Stimulated activated naive CD8-positive, alpha-beta T cell treated with anti-CD3 and anti-CD28 coated beads, Interleukin-15, amount 100 ng/mL, for 72 hours (primary cell): Measurements from ENCODE around the gene SNU13.
"Not testable (repeated sequence)": the region's sequence is repeated elsewhere in the genome, so short reads cannot be mapped to it uniquely, and the experiment has no call there.

ENCODE experiments used
- ATAC-seq: fragments of 150-1000 bp; cut with Tn5 transposase; 2 replicates; pipeline ENCODE4 v1.10.0; 2021; ENCODE audit warnings: mild to moderate bottlenecking, moderate library complexity
- DNase-seq, 2 donors: peaks; one replicate each; pipeline ENCODE4 v3.0.0; 2021 to 2022
- H3K27ac Mint-ChIP-seq, 2 donors: one replicate each; pipeline ENCODE4 v1.8.0; 2022; ENCODE audit warnings: mild to moderate bottlenecking in 2 of 2, mixed read lengths in 2 of 2, moderate library complexity in 2 of 2
- H3K27me3 Mint-ChIP-seq: one replicate; pipeline ENCODE4 v1.8.0; 2022; ENCODE audit warnings: mixed read lengths
- H3K4me1 Mint-ChIP-seq: one replicate; pipeline ENCODE4 v1.8.0; 2022; ENCODE audit warnings: mild to moderate bottlenecking, mixed read lengths
- H3K4me3 Mint-ChIP-seq, 2 donors: one replicate each; pipeline ENCODE4 v1.8.0; 2022; ENCODE audit warnings: mild to moderate bottlenecking in 2 of 2, mixed read lengths in 2 of 2, moderate library complexity in 1 of 2
- H3K9me3 Mint-ChIP-seq, 2 donors: one replicate each; pipeline ENCODE4 v1.8.0; 2022; ENCODE audit warnings: mixed read lengths in 2 of 2

The SNU13 gene

DNA sequence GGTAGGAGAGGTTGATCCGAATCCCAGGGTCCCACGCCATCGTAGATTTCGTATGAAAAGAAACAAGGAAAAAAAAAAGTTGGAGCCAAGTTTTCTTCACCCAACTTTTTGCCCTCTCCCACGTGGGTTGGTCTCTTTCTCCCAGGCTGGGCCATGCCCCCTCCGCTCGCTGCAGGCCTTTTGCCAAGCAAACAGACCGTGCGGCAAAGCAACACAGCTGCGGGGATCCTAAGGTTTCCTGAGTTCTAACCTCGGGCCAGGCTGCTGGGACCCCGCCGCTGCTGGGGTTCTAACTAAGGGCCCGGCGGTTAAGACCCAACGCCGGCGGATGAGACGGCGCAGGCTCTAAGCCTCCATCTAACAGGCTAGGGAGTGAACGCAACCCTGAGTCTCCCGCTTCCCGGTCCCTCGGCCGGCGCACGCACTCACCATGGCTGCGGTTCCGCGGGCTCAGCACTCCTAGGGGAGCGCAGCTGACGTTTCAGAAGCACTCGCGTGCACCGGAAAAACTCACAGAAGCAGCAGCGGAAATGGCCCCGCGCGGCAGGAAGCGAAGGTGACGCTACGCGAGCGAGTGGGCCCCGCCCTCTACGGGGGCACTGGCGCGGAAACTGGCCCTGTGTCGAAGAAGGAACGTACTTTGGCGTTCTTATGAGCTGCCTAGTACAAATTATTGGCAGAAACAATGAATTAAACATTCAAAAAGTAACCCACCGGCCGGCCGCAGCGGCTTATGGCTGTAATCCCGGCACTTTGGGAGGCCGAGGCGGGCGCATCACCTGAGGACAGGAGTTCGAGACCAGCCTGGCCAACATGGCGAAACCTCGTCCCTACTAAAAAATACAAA is at the start of gene SNU13:
Gene SNU13 (minus strand): TSS at position 503 of the 847 bp plus-strand sequence. CDS start 71 bp downstream, at position 432.
- peak within 1 kb of the TSS; percentile 94 to 98 for H3K4me3 Mint-ChIP-seq
- ATAC-seq, result peak; percentile 96
- H3K4me1 Mint-ChIP-seq, result peaks cover 43% of the 10 kb centered on the region
- H3K27me3 Mint-ChIP-seq, result no peaks in the 10 kb centered on the region
- H3K9me3 Mint-ChIP-seq, result no peaks in the 10 kb centered on the region
- peak within 1 kb of the TSS; percentile 99 to 100 for H3K27ac Mint-ChIP-seq
- DNase-seq, result peak; percentile 84 to 90

DNA sequence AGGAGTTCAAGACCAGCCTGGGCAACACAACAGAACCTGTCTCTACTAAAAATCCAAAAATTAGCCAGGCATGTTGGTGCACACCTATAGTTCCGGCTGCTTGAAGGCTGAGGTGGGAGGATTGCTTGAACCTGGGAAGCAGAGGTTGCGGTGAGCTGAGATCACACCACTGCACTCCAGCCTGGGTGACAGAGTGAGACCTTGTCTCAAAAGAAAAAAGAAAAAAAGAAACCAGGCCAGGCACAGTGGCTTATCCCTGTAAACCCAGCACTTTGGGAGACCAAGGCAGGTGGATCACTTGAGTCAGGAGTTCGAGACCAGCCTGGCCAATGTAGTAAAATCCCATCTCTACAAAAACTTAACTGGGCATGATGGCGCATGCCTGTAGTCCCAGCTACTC is 44.6 kb upstream of the SNU13 start:
- not testable (repeated sequence) for H3K9me3 Mint-ChIP-seq, H3K27me3 Mint-ChIP-seq, H3K4me1 Mint-ChIP-seq, H3K27ac Mint-ChIP-seq, ATAC-seq, H3K4me3 Mint-ChIP-seq, DNase-seq

DNA sequence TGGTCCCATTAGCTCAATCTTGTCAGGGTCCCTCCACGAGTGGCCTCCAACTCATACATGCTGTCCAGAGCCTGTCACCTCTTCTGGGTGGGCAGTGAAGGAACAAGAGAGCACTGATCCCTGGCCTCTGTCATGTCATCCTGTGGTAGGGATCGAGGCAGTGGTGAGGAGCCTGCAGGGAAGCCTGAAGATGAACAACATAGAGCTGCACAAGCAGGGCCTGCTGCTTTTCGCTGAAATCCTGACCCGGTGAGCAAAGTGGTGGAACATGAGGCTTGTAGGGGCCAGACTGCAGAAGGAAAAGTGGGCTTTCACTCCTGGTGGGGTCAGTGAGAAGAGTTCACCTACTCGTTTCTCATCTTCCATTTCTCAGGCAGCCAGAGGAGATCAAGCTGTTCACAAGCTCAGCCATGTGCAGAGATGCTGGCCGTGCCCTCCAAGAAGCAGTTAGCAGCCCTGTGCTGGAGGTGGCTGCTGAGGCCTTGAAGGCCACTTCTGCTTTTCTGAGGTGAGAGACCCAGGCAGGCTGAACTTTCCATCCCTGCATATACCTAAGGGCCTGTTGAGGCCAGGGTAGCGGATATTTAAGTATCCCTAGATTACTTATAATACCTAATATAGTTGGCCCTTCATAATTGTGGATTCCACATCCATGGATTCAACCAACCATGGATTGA is 43.6 kb upstream of the SNU13 start:
- Mint-ChIP-seq H3K9me3 (no peaks in the 10 kb centered on the region), H3K27me3 (no peaks in the 10 kb centered on the region), H3K27ac (no peak overlapping the region), H3K4me3 (no peak overlapping the region), H3K4me1 (no peaks in the 10 kb centered on the region)
- DNase-seq (no peak), ATAC-seq (no peak)

GRCh38 chr22:41731609-41732008 is 42.9 kb upstream of the SNU13 start:
- DNase-seq, result no peak
- no peak for ATAC-seq
- Mint-ChIP-seq H3K4me3 (no peak overlapping the region), H3K27me3 (no peaks in the 10 kb centered on the region), H3K4me1 (no peaks in the 10 kb centered on the region), H3K9me3 (no peaks in the 10 kb centered on the region), H3K27ac (no peak overlapping the region)

- H3K27ac Mint-ChIP-seq, result peak overlapping the region in 1 of 2 donors; percentile 4
- H3K9me3 Mint-ChIP-seq, result no peaks in the 10 kb centered on the region
- no peak overlapping the region for H3K4me3 Mint-ChIP-seq
- H3K27me3 Mint-ChIP-seq, result no peaks in the 10 kb centered on the region
- no peaks in the 10 kb centered on the region for H3K4me1 Mint-ChIP-seq
- DNase-seq (no peak), ATAC-seq (no peak)
These were observed 36.9 kb upstream of the SNU13 start for GRCh38 chr22:41725510-41726110.

- ATAC-seq (no peak), DNase-seq (no peak)
- Mint-ChIP-seq H3K4me1 (no peaks in the 10 kb centered on the region), H3K9me3 (no peaks in the 10 kb centered on the region), H3K27ac (no peak overlapping the region), H3K4me3 (no peak overlapping the region), H3K27me3 (no peaks in the 10 kb centered on the region)
These were observed 33.8 kb upstream of the SNU13 start for GRCh38 chr22:41722496-41722895.

DNA sequence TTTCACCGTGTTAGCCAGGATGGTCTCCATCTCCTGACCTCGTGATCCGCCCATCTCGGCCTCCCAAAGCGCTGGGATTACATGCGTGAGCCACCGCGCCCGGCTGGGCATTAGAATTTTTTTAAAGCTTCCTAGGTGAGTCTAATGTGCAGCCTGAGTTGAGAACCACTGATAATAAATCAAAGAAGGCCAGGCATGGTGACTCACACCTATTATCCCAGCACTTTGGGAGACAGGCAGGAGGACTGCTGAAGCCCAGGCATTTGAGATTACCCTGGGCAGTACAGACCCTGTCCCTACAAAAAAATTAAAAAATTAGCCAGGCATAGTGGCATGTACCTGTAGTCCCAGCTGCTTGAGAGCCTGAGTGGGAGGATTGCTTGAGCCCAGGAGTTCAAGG is 24.3 kb upstream of the SNU13 start:
- DNase-seq (no peak), ATAC-seq (no peak)
- Mint-ChIP-seq H3K9me3 (no peaks in the 10 kb centered on the region), H3K4me1 (no peaks in the 10 kb centered on the region), H3K4me3 (no peak overlapping the region), H3K27me3 (no peaks in the 10 kb centered on the region), H3K27ac (no peak overlapping the region)

- Mint-ChIP-seq H3K27ac (no peak overlapping the region), H3K4me1 (no peaks in the 10 kb centered on the region), H3K27me3 (no peaks in the 10 kb centered on the region), H3K9me3 (no peaks in the 10 kb centered on the region), H3K4me3 (no peak overlapping the region)
- DNase-seq, result no peak
- ATAC-seq, result no peak
These were observed 20.7 kb upstream of the SNU13 start for GRCh38 chr22:41709341-41709740.

DNA sequence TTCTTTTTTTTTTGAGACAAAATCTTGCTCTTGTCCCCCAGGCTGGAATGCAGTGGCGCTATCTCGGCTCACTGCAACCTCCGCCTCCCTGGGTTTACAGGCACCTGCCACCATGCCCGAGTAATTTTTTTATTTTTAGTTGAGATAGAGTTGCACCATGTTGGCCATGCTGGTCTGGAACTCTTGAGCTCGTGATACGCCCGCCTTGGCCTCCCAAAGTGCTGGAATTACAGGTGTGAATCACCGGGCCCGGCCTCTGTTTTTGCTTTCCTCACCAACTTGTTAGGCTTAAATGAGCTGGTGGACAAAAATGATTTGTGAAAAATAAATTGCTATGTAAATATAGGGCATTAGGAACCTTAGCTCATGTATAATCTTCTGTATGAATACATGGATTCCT is 14.1 kb upstream of the SNU13 start:
- H3K4me1 Mint-ChIP-seq, result peaks cover 6% of the 10 kb centered on the region
- no peak overlapping the region for H3K27ac Mint-ChIP-seq
- no peaks in the 10 kb centered on the region for H3K9me3 Mint-ChIP-seq
- no peak for DNase-seq
- no peaks in the 10 kb centered on the region for H3K27me3 Mint-ChIP-seq
- no peak overlapping the region for H3K4me3 Mint-ChIP-seq
- ATAC-seq, result no peak

DNA sequence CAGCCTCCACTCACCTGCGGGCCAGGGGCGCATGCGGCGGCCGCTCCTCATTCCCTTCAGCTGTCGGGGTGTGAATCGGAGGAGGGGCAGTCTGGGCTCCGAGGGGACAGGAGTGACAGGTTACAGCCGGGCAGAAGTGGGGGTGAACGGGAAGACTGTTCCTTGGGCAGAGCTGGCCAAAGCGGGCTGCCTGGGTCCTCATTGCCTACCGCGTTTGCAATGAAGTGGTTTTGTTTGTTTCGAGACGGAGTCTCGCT is 11.4 kb upstream of the SNU13 start:
- Mint-ChIP-seq H3K4me1 (peaks cover 14% of the 10 kb centered on the region), H3K27ac (no peak overlapping the region), H3K27me3 (no peaks in the 10 kb centered on the region), H3K4me3 (peak overlapping the region in 1 of 2 donors; percentile 29), H3K9me3 (no peaks in the 10 kb centered on the region)
- ATAC-seq (no peak), DNase-seq (no peak)

DNA sequence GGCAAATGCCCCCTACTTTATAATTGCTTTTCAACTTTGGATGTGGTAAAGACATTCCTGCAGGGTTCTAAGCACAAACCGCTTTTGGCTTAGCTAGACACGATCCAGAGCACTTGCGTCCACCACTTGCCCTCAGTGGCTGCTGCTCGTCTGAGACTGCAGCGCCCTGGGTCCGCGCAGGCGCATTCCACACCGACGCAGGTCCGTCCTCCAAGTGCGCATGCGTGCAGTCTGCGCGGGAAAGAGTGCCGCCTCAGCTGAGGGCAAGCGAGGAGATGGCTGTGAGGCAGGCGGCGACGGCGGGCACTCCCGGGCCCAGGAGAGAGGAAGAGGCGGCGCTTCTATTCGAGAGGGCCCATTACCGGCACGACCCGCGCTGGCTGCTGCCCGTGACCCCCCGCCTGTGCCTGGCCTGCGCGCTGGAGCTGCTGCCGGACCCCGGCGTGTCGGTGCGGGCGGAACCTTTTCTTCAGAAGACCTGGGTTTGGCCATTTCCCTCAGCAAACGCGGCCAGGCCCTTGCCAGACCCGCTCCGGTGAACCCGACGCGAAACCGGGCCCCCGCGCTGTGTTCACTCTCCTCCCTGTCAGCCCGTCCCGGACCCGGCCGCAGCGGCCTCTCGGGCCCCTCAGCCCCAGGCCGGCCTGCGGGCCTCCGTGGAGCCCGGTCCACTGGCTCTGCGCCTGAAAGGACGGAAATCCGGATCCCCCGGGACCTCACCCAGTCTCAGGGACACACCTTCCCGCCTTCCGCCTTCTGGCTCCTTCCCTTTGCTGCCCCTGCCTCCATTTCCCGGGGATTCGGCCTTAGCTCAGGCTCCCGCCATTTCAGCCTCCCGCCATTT is 10.8 kb upstream of the SNU13 start, which contains the start of gene MEI1:
Gene MEI1 (plus strand): TSS at position 240 of the 844 bp plus-strand sequence. CDS start 36 bp downstream, at position 276.
- Mint-ChIP-seq H3K4me1 (peaks cover 14% of the 10 kb centered on the region), H3K9me3 (no peaks in the 10 kb centered on the region), H3K27ac (peak within 1 kb of the TSS in 1 of 2 donors; percentile 60), H3K27me3 (no peaks in the 10 kb centered on the region), H3K4me3 (peak within 1 kb of the TSS; percentile 50 to 65)
- peak; percentile 84 for ATAC-seq
- DNase-seq, result peak; percentile 89 to 91

- Mint-ChIP-seq H3K9me3 (no peaks in the 10 kb centered on the region), H3K27me3 (no peaks in the 10 kb centered on the region), H3K27ac (peak overlapping the region in 1 of 2 donors; percentile 29), H3K4me1 (peaks cover 14% of the 10 kb centered on the region), H3K4me3 (peak overlapping the region; percentile 23 to 65)
- peak; percentile 75 for ATAC-seq
- peak; percentile 81 to 84 for DNase-seq
These were observed 8.6 kb upstream of the SNU13 start for GRCh38 chr22:41697126-41697775.

DNA sequence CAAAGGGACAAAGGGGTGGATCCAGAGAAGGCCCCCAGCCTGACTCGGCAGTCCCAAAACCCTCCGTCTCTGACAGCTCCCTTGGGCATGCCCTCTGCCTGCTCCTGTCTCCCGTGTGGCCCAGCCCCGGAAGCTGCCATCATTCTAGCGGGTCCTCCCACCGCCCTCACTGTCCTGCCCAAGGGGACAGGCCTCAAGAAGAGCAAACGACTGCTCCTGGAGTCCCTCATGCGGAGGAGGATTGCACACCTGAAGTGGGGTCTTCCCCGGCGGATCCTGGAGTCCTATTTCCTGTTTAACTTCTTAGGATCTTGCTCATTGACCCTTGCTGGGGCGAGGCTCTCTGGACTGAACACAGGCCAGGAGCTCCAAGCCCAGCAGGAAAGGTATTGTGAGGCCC is 8.0 kb upstream of the SNU13 start:
- no peak overlapping the region for H3K4me3 Mint-ChIP-seq
- H3K9me3 Mint-ChIP-seq, result no peaks in the 10 kb centered on the region
- peaks cover 14% of the 10 kb centered on the region for H3K4me1 Mint-ChIP-seq
- ATAC-seq (peak; percentile 16), DNase-seq (no peak)
- H3K27ac Mint-ChIP-seq, result peak overlapping the region in 1 of 2 donors; percentile 29
- H3K27me3 Mint-ChIP-seq, result no peaks in the 10 kb centered on the region

DNA sequence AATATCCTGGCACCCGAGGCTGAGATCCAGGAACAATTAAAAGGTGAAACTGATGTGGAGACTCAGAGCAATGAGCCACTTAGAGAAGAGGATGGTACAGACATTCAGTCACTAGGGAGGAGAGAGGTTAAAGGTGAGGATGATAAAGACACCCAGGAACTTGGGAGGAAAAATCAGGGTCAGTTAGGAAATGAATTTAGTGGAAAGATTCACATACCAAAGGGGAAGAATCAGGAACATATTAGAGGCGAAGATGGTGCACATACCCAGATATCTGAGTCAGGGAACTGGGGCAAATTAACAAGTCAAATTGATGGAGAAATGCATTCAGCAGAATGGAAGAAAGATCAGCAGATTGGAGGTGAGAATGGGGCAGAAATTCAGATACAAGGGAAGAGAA is 6.5 kb upstream of the SNU13 start:
- no peaks in the 10 kb centered on the region for H3K9me3 Mint-ChIP-seq
- no peaks in the 10 kb centered on the region for H3K27me3 Mint-ChIP-seq
- H3K4me1 Mint-ChIP-seq, result peaks cover 14% of the 10 kb centered on the region
- H3K4me3 Mint-ChIP-seq, result no peak overlapping the region
- ATAC-seq, result no peak
- H3K27ac Mint-ChIP-seq, result no peak overlapping the region
- DNase-seq, result no peak

GRCh38 chr22:41690476-41690875 is 1.8 kb upstream of the SNU13 start:
- peak overlapping the region in 1 of 2 donors; percentile 6 for H3K4me3 Mint-ChIP-seq
- ATAC-seq, result no peak
- no peaks in the 10 kb centered on the region for H3K9me3 Mint-ChIP-seq
- DNase-seq, result no peak
- H3K4me1 Mint-ChIP-seq, result peaks cover 33% of the 10 kb centered on the region
- no peak overlapping the region for H3K27ac Mint-ChIP-seq
- H3K27me3 Mint-ChIP-seq, result no peaks in the 10 kb centered on the region
